NCI-H1694 treated with DMSO at 0.1 percent for 48 hours (cell line): ENCODE data around the gene OR2F2.
A peak's percentile ranks its signal among the peaks of the same experiment; 100 is the strongest.

Experiments
- DNase-seq: peaks from one replicate; lab custom pipeline; 2025; lab: John Stamatoyannopoulos, UW

OR2F2 gene, protein sequence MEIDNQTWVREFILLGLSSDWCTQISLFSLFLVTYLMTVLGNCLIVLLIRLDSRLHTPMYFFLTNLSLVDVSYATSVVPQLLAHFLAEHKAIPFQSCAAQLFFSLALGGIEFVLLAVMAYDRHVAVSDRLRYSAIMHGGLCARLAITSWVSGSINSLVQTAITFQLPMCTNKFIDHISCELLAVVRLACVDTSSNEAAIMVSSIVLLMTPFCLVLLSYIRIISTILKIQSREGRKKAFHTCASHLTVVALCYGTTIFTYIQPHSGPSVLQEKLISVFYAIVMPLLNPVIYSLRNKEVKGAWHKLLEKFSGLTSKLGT

DNA sequence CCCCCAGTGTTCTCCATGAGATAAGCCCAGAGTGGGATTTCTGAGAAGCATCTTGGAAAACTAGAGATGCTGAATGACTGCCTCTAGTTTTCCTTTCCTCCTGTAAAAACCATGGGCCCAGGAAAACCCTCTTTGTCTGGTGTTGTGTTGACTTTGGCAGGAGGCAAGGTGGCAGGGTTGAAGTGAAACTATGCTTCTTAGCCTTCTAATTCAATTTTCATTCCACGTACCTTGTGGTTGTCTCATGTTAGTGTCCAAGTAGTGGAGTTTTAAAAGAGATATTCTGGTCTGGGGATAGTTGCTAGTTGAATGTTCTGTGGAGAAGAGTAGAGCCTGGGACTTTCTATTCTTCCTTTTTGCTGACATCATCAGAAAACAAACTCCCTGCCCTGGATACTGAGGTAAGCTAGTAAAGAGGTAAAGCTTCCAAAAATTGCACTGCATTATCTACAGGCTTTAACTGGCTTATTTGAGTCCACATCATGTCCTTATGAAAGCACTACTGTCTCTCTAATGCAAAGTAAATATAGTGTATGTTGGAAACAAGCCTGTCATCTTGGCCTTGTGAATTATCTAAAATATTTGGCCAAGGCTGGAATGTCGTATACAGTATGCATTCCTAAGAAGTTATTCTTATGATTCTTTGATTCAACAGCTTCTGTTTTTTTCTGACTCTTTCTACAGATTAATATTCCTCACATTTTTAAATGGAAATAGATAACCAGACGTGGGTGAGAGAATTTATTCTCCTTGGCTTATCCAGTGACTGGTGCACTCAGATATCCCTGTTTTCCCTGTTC is at the start of gene OR2F2:
TSS of gene OR2F2 (plus strand) at position 708 of the 800 bp plus-strand sequence. CDS start at position 708, 0 bp downstream.
- no peak for DNase-seq

DNA sequence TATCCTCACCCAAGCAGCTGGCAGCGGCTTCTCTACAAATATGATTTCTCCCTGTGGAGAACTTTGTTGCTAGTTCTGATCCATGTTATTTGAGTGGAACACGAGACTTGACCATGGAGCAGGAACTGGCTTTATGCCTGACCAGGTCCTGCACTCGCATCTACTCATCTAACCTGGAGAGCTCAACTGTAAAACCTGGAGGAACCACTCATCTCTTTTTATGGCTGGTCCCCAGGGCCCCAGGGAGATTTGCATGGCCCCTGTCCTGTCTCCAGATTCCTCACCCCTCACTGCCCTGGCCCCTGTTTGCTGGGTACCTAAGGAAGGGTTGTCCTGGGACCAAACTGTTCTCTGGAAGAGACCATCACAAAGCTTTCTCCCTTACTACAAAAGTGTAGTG is 49.1 kb upstream of the OR2F2 start:
- no peak for DNase-seq

DNA sequence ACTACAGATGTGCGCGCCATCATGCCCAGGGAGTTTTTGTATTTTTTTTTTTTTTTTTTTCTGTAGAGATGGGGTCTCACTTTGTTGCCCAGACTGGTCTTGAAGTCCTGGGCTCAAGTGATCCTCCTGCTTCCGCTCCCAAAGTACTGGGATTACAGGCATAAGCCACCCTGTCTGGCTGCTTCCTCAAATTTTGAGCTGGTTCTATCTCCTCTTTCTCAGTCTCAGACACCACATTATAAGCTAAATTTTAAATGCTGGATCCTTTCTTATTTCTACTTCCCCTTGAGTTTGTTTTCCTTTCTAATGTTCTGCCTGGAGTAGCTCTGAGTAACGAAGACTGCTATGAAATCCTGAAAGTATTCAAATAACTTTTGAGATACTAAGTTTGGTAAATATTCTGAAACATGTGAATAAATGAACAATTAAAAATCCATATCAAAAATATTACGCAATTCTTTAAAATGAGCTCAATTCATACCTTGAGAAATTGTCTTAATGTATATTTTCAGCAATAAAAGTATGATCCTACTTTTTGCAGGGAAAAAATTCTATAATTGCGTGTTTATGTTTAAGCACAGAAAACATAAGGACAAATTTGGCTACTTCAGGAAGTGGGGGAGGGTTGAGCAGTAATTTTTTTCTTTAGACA is 48.1 kb upstream of the OR2F2 start:
- no peak for DNase-seq

GRCh38 chr7:143889068-143889467 is 46.0 kb upstream of the OR2F2 start:
- DNase-seq = no peak

- DNase-seq = no peak
Observed at GRCh38 chr7:143890558-143890957, 44.5 kb upstream of the OR2F2 start.

DNA sequence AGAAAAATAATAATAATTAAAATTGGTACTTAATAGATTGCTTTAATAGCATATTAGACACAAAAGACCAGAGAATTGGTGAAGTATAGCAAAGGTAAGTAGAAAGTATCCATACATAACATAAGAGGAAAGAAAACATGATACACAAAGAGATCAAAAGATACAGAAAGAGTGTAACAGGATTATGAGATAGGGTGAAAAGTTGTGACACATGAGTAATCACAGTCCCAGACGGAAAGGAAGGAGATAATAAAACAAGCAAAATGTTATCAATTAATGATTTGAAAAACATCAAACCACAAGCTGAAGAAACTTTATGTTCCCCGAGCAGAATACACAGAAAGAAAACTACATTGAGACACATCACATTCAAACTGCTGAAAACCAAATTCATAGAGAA is 43.6 kb upstream of the OR2F2 start:
- DNase-seq = no peak

- DNase-seq = peak; percentile 31
Observed at GRCh38 chr7:143892527-143893300, 42.3 kb upstream of the OR2F2 start.

DNA sequence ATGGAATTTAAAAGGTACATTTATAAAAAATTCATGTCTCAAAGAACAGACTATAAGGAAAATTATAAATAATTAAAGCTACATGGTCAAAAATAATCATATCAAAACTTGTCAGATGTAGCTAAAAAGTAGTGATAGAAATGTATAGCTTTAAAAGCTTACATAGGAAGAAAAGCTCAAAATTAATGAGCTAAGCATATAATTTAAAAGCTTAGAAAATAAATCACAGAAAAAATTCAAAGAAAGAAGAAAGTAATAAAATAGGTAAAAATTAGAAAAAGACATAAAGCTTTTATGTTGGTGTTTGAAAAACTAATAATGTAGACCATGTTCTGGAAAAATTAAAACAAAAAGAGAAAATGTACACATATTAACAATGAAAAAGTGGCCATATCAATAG is 38.4 kb upstream of the OR2F2 start:
- DNase-seq = no peak

DNA sequence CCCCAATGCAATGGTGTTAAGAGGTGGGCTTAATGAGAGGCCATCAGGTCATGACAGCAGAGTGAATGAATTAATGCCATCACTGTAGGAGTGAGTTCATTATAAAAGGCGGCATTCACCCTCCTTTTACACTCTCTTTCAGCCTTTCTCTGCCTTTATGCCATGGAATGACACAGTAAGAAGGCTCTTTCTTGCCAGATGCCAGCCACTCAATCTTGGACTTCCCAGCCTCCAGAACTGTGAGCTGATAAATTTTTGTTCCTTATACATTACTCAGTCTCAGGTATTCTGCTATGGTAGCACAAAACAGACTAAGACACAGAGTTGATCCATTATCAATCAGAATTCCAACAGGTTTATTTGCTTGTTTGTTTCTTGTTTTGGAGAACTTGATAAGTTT is 36.2 kb upstream of the OR2F2 start:
- no peak for DNase-seq

GRCh38 chr7:143900230-143900766 is 34.7 kb upstream of the OR2F2 start:
- no peak for DNase-seq

- no peak for DNase-seq
Observed at GRCh38 chr7:143901332-143901667, 33.7 kb upstream of the OR2F2 start.

- DNase-seq = peak; percentile 46
Observed at GRCh38 chr7:143901668-143902331, 33.2 kb upstream of the OR2F2 start, which contains the start of gene TCAF1. TCAF1 (minus strand) TSS chr7:143902176; CDS start chr7:143876608, 25,568 bp downstream.

DNA sequence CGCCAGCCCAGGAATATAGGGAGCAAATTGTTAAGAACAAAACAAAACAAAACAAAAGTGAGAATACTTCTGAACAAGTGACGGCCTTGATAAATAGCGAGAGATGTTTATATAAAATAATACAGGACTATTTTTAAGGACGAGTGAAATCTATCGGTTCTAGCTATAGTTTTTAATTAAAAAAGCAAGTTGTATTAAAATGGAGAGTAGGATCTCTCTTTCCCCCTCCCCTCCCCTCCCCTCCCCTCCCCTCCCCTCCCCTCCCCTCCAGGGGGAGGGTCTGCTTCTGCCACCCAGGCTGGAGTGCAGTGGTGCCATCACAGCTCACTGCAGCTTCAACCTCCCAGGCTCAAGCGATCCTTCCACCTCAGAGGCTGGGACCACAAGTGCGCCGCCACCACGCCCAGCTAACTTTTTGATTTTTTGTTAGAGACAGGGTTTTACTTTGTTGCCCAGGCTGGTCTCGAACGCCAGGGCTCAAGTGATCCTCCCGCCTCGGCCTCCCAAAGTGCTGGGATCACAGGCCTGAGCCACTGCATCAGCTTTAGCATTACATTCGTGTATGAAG is 32.6 kb upstream of the OR2F2 start:
- no peak for DNase-seq

GRCh38 chr7:143905509-143905908 is 29.5 kb upstream of the OR2F2 start:
- DNase-seq = no peak

DNA sequence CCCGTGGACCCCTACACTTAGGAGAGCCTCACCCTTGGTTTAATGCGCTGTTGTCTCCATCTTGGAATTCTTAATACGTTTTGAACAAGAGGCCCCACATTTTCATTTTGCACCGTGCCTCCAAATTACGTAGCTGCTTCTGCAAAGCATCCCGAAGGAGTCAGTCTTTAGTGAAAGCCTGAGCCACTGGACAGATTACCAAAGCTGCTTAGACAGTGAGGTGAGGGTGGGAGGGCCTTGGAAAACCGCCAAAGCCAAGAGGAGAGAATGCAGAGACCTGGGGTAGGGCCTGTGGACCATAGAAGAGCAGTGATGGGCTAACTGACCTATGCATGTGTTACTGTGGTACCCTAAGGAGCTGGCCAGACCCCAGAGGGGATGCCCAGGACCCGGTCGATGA is 28.9 kb upstream of the OR2F2 start:
- DNase-seq = no peak

- DNase-seq = no peak
Observed at GRCh38 chr7:143906895-143907294, 28.1 kb upstream of the OR2F2 start.

- DNase-seq = no peak
Observed at GRCh38 chr7:143908120-143908519, 26.9 kb upstream of the OR2F2 start.

- DNase-seq = no peak
Observed at GRCh38 chr7:143909863-143910262, 25.2 kb upstream of the OR2F2 start.

DNA sequence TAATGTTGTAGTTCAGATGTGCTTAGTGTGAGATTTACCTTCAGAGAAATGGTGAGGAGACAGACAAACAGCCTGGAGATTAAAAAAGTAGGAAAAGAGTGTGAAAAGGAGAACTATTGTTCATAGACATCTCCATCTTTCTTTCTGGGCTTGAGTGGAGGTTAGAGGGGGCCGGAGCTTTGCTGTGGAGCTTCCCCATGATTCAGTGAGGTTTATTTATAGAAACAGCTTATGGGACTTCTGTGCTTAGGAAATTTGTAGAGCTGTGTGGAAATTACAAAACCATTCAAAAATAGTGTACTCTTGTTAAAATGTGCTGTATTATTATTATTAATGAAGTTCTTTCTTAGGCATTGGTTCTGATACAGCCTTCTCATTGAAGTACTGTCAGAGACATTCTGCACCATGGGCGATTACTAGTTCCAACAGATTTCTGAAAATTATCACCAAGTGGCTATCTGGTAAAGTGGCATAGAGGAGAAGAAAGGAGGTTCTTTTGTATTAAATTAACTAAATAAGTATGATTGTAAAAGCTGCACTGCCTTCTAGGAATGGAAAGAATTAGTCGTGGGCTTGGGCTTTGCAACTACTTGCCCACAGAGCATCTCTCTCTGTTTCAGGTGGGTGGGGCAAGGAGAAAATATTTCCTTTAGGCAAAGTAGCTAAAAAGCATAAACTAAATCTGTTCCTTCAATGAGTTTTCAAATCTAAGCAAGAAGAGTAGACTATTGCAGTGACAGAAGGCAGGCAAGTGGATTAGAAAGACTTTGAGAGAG is 24.4 kb upstream of the OR2F2 start:
- DNase-seq = no peak

DNA sequence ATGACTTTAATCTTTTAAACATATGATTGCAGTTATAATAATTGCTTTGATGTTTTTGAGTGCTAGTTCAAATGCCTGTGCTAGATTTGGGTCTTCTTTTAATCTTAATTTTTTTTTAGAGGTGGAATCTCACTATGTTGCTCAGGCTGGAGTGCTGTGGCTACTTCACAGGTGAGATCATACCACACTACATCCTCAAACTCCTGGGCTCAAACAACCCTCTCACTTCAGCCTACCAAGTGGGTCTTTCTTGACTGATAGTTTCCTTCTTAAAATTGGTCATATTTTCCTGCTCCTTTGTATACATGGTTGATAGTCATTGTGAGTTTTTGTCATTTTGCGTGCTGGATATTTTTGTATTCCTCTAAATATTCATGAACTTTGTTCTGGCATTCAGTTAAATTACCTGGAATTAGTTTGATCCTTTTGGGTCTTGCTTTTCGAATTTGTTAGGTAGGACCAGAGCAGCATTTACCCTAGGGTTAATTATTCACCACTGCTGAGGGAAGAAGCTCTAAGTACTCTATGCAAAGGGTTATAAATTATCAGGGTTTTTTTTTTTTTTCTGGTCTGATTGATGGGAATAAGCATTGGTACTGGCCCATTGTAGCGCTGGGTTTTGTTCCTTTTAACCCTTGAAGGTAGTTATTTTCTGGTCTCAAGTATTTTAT is 21.0 kb upstream of the OR2F2 start:
- no peak for DNase-seq
